ENCODE data around the gene HTR1A. TPM values are rescaled to one million over a fixed set of nuclear protein-coding genes. Genes with fewer than 3 reads are reported as not detected.

Gene HTR1A
- 0.07 TPM for polyA plus RNA-seq (2013, experiment 1 of 2)
- polyA plus RNA-seq (2013, experiment 2 of 2), result 0.10 TPM

DNA sequence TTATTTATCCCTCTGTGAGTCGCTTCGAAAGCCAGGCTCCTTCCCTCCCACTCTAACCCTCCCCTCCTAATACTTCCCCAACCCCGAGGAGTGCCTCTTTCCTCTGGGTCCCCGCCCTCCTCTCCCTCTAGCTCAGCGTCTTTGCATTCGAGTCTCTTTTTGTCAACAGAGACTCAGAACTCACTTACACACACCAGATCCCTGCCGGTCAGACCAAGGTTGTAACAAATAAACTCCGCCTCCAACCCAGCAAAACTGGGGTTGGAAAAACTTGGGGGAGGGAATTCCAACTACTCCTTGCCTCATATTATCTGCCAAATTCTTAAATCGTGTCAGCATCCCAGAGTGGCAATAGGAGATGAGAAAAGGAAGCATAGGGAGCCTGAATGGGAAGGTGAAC, at the start of gene HTR1A:
Gene HTR1A, minus strand, starts transcription at position 167 of the 400 bp plus-strand sequence. CDS start 726 bp downstream, outside the sequence.
- H3K79me1 ChIP-seq (ENCODE audit: low read length), result no peaks in the 10 kb centered on the region
- H3K79me2 ChIP-seq (ENCODE audit: control insufficient read depth, insufficient read depth, low read length), result no peaks in the 10 kb centered on the region
- H3K27me3 ChIP-seq (ENCODE audit: insufficient read depth, low read length, poor library complexity), result peaks cover 8% of the 10 kb centered on the region
- H3K18ac ChIP-seq (ENCODE audit: low read length), result no peak within 1 kb of the TSS
- no peak within 1 kb of the TSS for H2BK120ac ChIP-seq (ENCODE audit: low read depth, low read length)
- H3K4me3 ChIP-seq (ENCODE audit: low read length), result no peak within 1 kb of the TSS
- H2BK5ac ChIP-seq (ENCODE audit: low read length), result no peak within 1 kb of the TSS
- no peak within 1 kb of the TSS for H3K56ac ChIP-seq (ENCODE audit: low read length)
- H2BK15ac ChIP-seq (replicated peaks; ENCODE audit: low read depth), result no peak within 1 kb of the TSS
- H3K36me3 ChIP-seq (ENCODE audit: control insufficient read depth, insufficient read depth, low read length), result no peaks in the 10 kb centered on the region
- no peak within 1 kb of the TSS for H3K4ac ChIP-seq (ENCODE audit: low read depth, low read length)
- H2AK5ac ChIP-seq (ENCODE audit: low read length), result no peak within 1 kb of the TSS
- no peak within 1 kb of the TSS for H3K9ac ChIP-seq (ENCODE audit: low read length)
- no peak within 1 kb of the TSS for H3K27ac ChIP-seq (ENCODE audit: low read depth, low read length)
- no peak within 1 kb of the TSS for H4K5ac ChIP-seq (ENCODE audit: low read length)
- H4K8ac ChIP-seq (ENCODE audit: low read depth, low read length), result no peak within 1 kb of the TSS
- H3K4me2 ChIP-seq (ENCODE audit: low read length), result peak within 1 kb of the TSS; percentile 27
- no peak within 1 kb of the TSS for H3K23ac ChIP-seq (ENCODE audit: low read length)
- DNase-seq, result no peak
- no peaks in the 10 kb centered on the region for H3K4me1 ChIP-seq (ENCODE audit: control insufficient read depth, low read depth, low read length)
- WGBS (ENCODE audit: extremely low coverage, insufficient coverage, low lambda C conversion rate), result no CpG with 5 or more reads among the region's 9 CpGs

DNA sequence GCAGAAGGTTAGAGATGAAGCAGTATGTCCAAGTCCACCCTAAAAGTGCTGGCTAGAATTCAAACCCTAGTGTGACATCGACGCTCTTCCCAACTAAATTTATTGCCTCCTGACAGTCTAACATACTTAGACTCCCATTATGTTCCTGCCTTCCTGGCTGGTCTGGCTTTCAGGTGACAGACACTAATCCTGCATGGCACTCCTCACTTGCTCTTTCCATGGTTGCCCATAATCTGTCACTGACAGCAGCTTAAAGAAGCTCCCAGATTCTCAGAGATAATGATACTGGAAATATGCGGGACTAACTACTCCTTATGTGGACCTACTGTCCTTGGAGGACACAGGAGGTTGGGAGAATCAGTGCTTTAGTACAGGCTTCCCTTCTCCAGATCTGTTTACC, 41.7 kb upstream of the HTR1A start:
- Histone ChIP-seq H2AK5ac (ENCODE audit: low read length) (no peak overlapping the region), H3K4me2 (ENCODE audit: low read length) (no peak overlapping the region), H3K23ac (ENCODE audit: low read length) (no peak overlapping the region), H2BK5ac (ENCODE audit: low read length) (no peak overlapping the region), H3K36me3 (ENCODE audit: control insufficient read depth, insufficient read depth, low read length) (no peaks in the 10 kb centered on the region), H2BK15ac (replicated peaks; ENCODE audit: low read depth) (no peak overlapping the region), H3K79me2 (ENCODE audit: control insufficient read depth, insufficient read depth, low read length) (no peaks in the 10 kb centered on the region), H3K27me3 (ENCODE audit: insufficient read depth, low read length, poor library complexity) (peaks cover 2% of the 10 kb centered on the region), H2BK120ac (ENCODE audit: low read depth, low read length) (no peak overlapping the region), H4K5ac (ENCODE audit: low read length) (no peak overlapping the region), H3K56ac (ENCODE audit: low read length) (no peak overlapping the region), H3K9ac (ENCODE audit: low read length) (no peak overlapping the region), H3K4me1 (ENCODE audit: control insufficient read depth, low read depth, low read length) (no peaks in the 10 kb centered on the region), H3K79me1 (ENCODE audit: low read length) (no peaks in the 10 kb centered on the region), H3K18ac (ENCODE audit: low read length) (no peak overlapping the region), H3K4ac (ENCODE audit: low read depth, low read length) (no peak overlapping the region), H3K4me3 (ENCODE audit: low read length) (no peak overlapping the region), H3K27ac (ENCODE audit: low read depth, low read length) (no peak overlapping the region), H4K8ac (ENCODE audit: low read depth, low read length) (no peak overlapping the region)
- no CpG with 5 or more reads among the region's 3 CpGs for WGBS (ENCODE audit: extremely low coverage, insufficient coverage, low lambda C conversion rate)
- DNase-seq, result peak; percentile 57

DNA sequence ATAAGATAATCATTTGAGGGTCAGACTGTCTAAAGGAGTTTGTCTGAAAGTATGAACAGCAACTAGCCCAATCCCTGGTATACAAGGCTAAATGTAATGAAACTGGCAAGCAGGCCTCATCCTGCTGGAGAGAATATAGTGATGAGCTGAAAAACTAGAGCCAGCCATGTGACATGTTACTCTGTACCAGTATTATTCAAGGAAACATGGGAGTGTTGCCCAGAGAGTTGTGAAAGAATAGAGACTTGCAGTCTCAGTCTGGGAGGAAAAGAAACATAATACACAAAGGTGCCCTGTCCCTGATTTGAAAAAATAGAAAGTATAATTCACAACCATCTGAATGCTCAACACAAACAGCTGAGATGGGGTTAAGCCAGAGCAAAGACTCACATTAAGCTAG, 37.9 kb upstream of the HTR1A start:
- no peak overlapping the region for H2BK120ac ChIP-seq (ENCODE audit: low read depth, low read length)
- H2BK15ac ChIP-seq (replicated peaks; ENCODE audit: low read depth), result no peak overlapping the region
- no peak overlapping the region for H3K27ac ChIP-seq (ENCODE audit: low read depth, low read length)
- H3K9ac ChIP-seq (ENCODE audit: low read length), result no peak overlapping the region
- no peak overlapping the region for H3K56ac ChIP-seq (ENCODE audit: low read length)
- no peaks in the 10 kb centered on the region for H3K79me2 ChIP-seq (ENCODE audit: control insufficient read depth, insufficient read depth, low read length)
- no peak overlapping the region for H3K23ac ChIP-seq (ENCODE audit: low read length)
- H3K79me1 ChIP-seq (ENCODE audit: low read length), result no peaks in the 10 kb centered on the region
- no peak overlapping the region for H2AK5ac ChIP-seq (ENCODE audit: low read length)
- DNase-seq, result no peak
- no peak overlapping the region for H3K18ac ChIP-seq (ENCODE audit: low read length)
- H4K8ac ChIP-seq (ENCODE audit: low read depth, low read length), result no peak overlapping the region
- H3K36me3 ChIP-seq (ENCODE audit: control insufficient read depth, insufficient read depth, low read length), result no peaks in the 10 kb centered on the region
- no peak overlapping the region for H3K4me3 ChIP-seq (ENCODE audit: low read length)
- no peaks in the 10 kb centered on the region for H3K4me1 ChIP-seq (ENCODE audit: control insufficient read depth, low read depth, low read length)
- peaks cover 2% of the 10 kb centered on the region for H3K27me3 ChIP-seq (ENCODE audit: insufficient read depth, low read length, poor library complexity)
- H4K5ac ChIP-seq (ENCODE audit: low read length), result no peak overlapping the region
- no peak overlapping the region for H3K4me2 ChIP-seq (ENCODE audit: low read length)
- no peak overlapping the region for H3K4ac ChIP-seq (ENCODE audit: low read depth, low read length)
- H2BK5ac ChIP-seq (ENCODE audit: low read length), result no peak overlapping the region

DNA sequence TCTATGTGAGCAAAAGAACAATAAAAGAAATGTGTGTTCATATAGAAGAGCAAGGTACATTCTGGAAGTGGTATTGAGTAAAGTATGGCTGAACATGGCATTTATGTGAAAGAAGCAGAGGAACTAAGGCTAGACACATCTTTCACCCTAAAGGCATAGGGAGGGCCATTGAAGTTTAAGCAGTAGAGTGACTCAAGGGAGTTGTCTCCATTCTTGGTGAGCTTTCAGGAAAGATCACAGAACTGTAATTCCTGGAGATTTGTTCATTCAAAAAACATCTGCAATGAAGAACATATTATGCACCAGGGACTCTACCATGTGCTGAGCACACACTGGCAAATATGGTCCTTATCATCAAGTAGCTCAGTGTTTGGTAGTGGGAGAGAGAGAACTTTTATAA, 24.8 kb upstream of the HTR1A start:
- H3K4me2 ChIP-seq (ENCODE audit: low read length), result no peak overlapping the region
- no peak overlapping the region for H3K23ac ChIP-seq (ENCODE audit: low read length)
- no peak overlapping the region for H2AK5ac ChIP-seq (ENCODE audit: low read length)
- H2BK15ac ChIP-seq (replicated peaks; ENCODE audit: low read depth), result no peak overlapping the region
- H3K79me2 ChIP-seq (ENCODE audit: control insufficient read depth, insufficient read depth, low read length), result no peaks in the 10 kb centered on the region
- no peaks in the 10 kb centered on the region for H3K36me3 ChIP-seq (ENCODE audit: control insufficient read depth, insufficient read depth, low read length)
- no peak overlapping the region for H2BK5ac ChIP-seq (ENCODE audit: low read length)
- DNase-seq, result no peak
- H3K18ac ChIP-seq (ENCODE audit: low read length), result no peak overlapping the region
- H3K27ac ChIP-seq (ENCODE audit: low read depth, low read length), result no peak overlapping the region
- no peak overlapping the region for H3K56ac ChIP-seq (ENCODE audit: low read length)
- H3K79me1 ChIP-seq (ENCODE audit: low read length), result no peaks in the 10 kb centered on the region
- H3K4ac ChIP-seq (ENCODE audit: low read depth, low read length), result no peak overlapping the region
- no peak overlapping the region for H4K5ac ChIP-seq (ENCODE audit: low read length)
- no peak overlapping the region for H2BK120ac ChIP-seq (ENCODE audit: low read depth, low read length)
- H3K4me3 ChIP-seq (ENCODE audit: low read length), result no peak overlapping the region
- no peaks in the 10 kb centered on the region for H3K4me1 ChIP-seq (ENCODE audit: control insufficient read depth, low read depth, low read length)
- no peak overlapping the region for H3K9ac ChIP-seq (ENCODE audit: low read length)
- no peak overlapping the region for H4K8ac ChIP-seq (ENCODE audit: low read depth, low read length)
- no peaks in the 10 kb centered on the region for H3K27me3 ChIP-seq (ENCODE audit: insufficient read depth, low read length, poor library complexity)

DNA sequence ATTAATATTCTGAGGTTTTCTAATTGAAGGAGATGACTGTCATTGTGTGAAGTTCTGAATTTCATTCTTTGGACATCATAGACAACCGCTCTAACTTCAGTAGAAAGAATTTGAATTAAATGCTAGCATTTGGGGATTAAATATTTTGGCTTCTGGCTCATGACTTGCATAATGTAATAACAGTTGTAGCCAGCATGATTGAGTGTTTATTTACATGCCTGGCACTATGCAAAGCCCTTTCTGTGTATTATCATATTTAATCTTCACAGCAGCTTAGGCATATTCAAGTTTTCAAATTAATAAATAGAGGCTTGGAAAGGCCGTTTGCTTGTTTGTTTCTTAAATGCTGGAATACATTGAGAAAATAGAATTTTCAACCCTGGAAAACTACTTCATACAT, 19.6 kb upstream of the HTR1A start:
- H3K79me2 ChIP-seq (ENCODE audit: control insufficient read depth, insufficient read depth, low read length), result no peaks in the 10 kb centered on the region
- H2BK120ac ChIP-seq (ENCODE audit: low read depth, low read length), result no peak overlapping the region
- H3K4me2 ChIP-seq (ENCODE audit: low read length), result no peak overlapping the region
- no peaks in the 10 kb centered on the region for H3K4me1 ChIP-seq (ENCODE audit: control insufficient read depth, low read depth, low read length)
- no peak overlapping the region for H2BK15ac ChIP-seq (replicated peaks; ENCODE audit: low read depth)
- H3K79me1 ChIP-seq (ENCODE audit: low read length), result no peaks in the 10 kb centered on the region
- H2AK5ac ChIP-seq (ENCODE audit: low read length), result no peak overlapping the region
- H3K56ac ChIP-seq (ENCODE audit: low read length), result no peak overlapping the region
- H3K36me3 ChIP-seq (ENCODE audit: control insufficient read depth, insufficient read depth, low read length), result no peaks in the 10 kb centered on the region
- no peak overlapping the region for H2BK5ac ChIP-seq (ENCODE audit: low read length)
- H3K27me3 ChIP-seq (ENCODE audit: insufficient read depth, low read length, poor library complexity), result no peaks in the 10 kb centered on the region
- no peak for DNase-seq
- H3K27ac ChIP-seq (ENCODE audit: low read depth, low read length), result no peak overlapping the region
- no peak overlapping the region for H3K23ac ChIP-seq (ENCODE audit: low read length)
- no peak overlapping the region for H3K9ac ChIP-seq (ENCODE audit: low read length)
- no peak overlapping the region for H3K4ac ChIP-seq (ENCODE audit: low read depth, low read length)
- H4K5ac ChIP-seq (ENCODE audit: low read length), result no peak overlapping the region
- no peak overlapping the region for H3K4me3 ChIP-seq (ENCODE audit: low read length)
- H3K18ac ChIP-seq (ENCODE audit: low read length), result no peak overlapping the region
- no CpG with 5 or more reads among the region's 2 CpGs for WGBS (ENCODE audit: extremely low coverage, insufficient coverage, low lambda C conversion rate)
- H4K8ac ChIP-seq (ENCODE audit: low read depth, low read length), result no peak overlapping the region

DNA sequence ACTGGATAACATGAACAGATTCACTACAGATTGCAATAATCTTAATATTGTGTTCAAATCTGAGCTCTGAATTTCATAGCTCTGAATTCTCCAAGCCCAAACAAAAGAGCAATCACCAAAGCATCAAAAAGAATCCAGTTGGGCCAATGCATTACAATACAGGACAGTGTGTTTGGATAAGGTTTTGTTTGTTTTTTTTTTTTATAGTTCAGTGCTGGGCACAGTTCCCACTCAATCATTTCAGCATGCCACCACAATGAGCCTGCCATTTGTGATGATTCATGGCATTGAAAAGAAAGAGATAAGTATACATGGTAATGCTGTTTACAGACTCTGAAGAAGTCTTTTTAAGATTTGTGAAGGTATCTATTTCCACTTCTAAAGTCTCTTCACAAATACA, 1.7 kb upstream of the HTR1A start:
- no peaks in the 10 kb centered on the region for H3K4me1 ChIP-seq (ENCODE audit: control insufficient read depth, low read depth, low read length)
- H3K56ac ChIP-seq (ENCODE audit: low read length), result no peak overlapping the region
- no peak overlapping the region for H3K9ac ChIP-seq (ENCODE audit: low read length)
- no peak overlapping the region for H2BK5ac ChIP-seq (ENCODE audit: low read length)
- no peak overlapping the region for H3K23ac ChIP-seq (ENCODE audit: low read length)
- no peaks in the 10 kb centered on the region for H3K79me1 ChIP-seq (ENCODE audit: low read length)
- no peak overlapping the region for H2AK5ac ChIP-seq (ENCODE audit: low read length)
- H3K4me3 ChIP-seq (ENCODE audit: low read length), result no peak overlapping the region
- H3K4me2 ChIP-seq (ENCODE audit: low read length), result no peak overlapping the region
- no peak overlapping the region for H2BK120ac ChIP-seq (ENCODE audit: low read depth, low read length)
- H4K5ac ChIP-seq (ENCODE audit: low read length), result no peak overlapping the region
- no peaks in the 10 kb centered on the region for H3K36me3 ChIP-seq (ENCODE audit: control insufficient read depth, insufficient read depth, low read length)
- H4K8ac ChIP-seq (ENCODE audit: low read depth, low read length), result no peak overlapping the region
- H3K18ac ChIP-seq (ENCODE audit: low read length), result no peak overlapping the region
- H2BK15ac ChIP-seq (replicated peaks; ENCODE audit: low read depth), result no peak overlapping the region
- H3K79me2 ChIP-seq (ENCODE audit: control insufficient read depth, insufficient read depth, low read length), result no peaks in the 10 kb centered on the region
- H3K27me3 ChIP-seq (ENCODE audit: insufficient read depth, low read length, poor library complexity), result peaks cover 8% of the 10 kb centered on the region
- DNase-seq, result no peak
- no peak overlapping the region for H3K4ac ChIP-seq (ENCODE audit: low read depth, low read length)
- H3K27ac ChIP-seq (ENCODE audit: low read depth, low read length), result no peak overlapping the region

Measured in mesendoderm (in vitro differentiated cells).